ENCODE measurements around the gene NHS. TPM values are rescaled to one million over a fixed set of nuclear protein-coding genes. Genes with fewer than 3 reads are reported as not detected.

NHS gene
- total RNA-seq (10 to 100 TPM; 21.8 to 25.7 TPM), polyA plus RNA-seq (ENCODE audit: insufficient read depth, low read depth, low replicate concordance) (4.8 TPM)
- long read RNA-seq, donor 1 = 0 reads
- long read RNA-seq, donor 2 = 0 reads

GRCh38 chrX:17374619-17375366, at the start of gene NHS:
TSS of gene NHS (plus strand) at chrX:17375200. CDS start at chrX:17375758, 558 bp downstream.
- peak; percentile 80 for DNase-seq
- peak within 1 kb of the TSS; percentile 60 to 74 for H3K4me3 ChIP-seq
- 0% methylated on average over 6 to 29 of the region's 52 CpGs for WGBS, 2 donors
- H3K27me3 ChIP-seq = no peaks in the 10 kb centered on the region
- peak in 2 of 3 experiments; percentile 35 to 42 for TF ChIP-seq CTCF (IDR thresholded peaks at IDR 0.05)
- TF ChIP-seq POLR2A (IDR thresholded peaks at IDR 0.05) = no peak
- peak within 1 kb of the TSS; percentile 76 to 79 for H3K27ac ChIP-seq
- no peaks in the 10 kb centered on the region for H3K4me1 ChIP-seq
- intact Hi-C loops (cut with DNase I; ENCODE audit: low total_unique reads) = loop anchor here (10.0 kb wide), 2 partner anchors 130 to 210 kb away; no protein-coding TSS in a partner anchor
- no peaks in the 10 kb centered on the region for H3K36me3 ChIP-seq (ENCODE audit: low read depth, missing control alignments)
- H3K9me3 ChIP-seq = no peaks in the 10 kb centered on the region

- intact Hi-C loops (cut with DNase I; ENCODE audit: low total_unique reads) = no loop called here
- no peak for TF ChIP-seq POLR2A (IDR thresholded peaks at IDR 0.05)
- TF ChIP-seq CTCF (IDR thresholded peaks at IDR 0.05) = no peak
- Histone ChIP-seq H3K27me3 (no peaks in the 10 kb centered on the region), H3K27ac (no peak overlapping the region), H3K4me1 (no peaks in the 10 kb centered on the region), H3K4me3 (no peak overlapping the region), H3K36me3 (ENCODE audit: low read depth, missing control alignments) (no peaks in the 10 kb centered on the region), H3K9me3 (no peaks in the 10 kb centered on the region)
- WGBS, 2 donors = 80 to 92% methylated on average over 2 of the region's 2 CpGs
- DNase-seq = no peak
Measured at GRCh38 chrX:17328837-17329236, 46.2 kb upstream of the NHS start.

- no peak for TF ChIP-seq CTCF (IDR thresholded peaks at IDR 0.05)
- TF ChIP-seq POLR2A (IDR thresholded peaks at IDR 0.05) = no peak
- Histone ChIP-seq H3K4me3 (no peak overlapping the region), H3K36me3 (ENCODE audit: low read depth, missing control alignments) (no peaks in the 10 kb centered on the region), H3K4me1 (no peaks in the 10 kb centered on the region), H3K27ac (no peak overlapping the region), H3K27me3 (no peaks in the 10 kb centered on the region), H3K9me3 (no peaks in the 10 kb centered on the region)
- DNase-seq = no peak
- intact Hi-C loops (cut with DNase I; ENCODE audit: low total_unique reads) = no loop called here
Measured at GRCh38 chrX:17336377-17336776, 38.6 kb upstream of the NHS start.

GRCh38 chrX:17355976-17356375, 19.0 kb upstream of the NHS start:
- WGBS, 2 donors = 92 to 100% methylated on average over 1 to 4 of the region's 4 CpGs
- no peak overlapping the region for H3K27ac ChIP-seq
- H3K27me3 ChIP-seq = no peaks in the 10 kb centered on the region
- H3K9me3 ChIP-seq = no peaks in the 10 kb centered on the region
- H3K4me3 ChIP-seq = no peak overlapping the region
- no peaks in the 10 kb centered on the region for H3K36me3 ChIP-seq (ENCODE audit: low read depth, missing control alignments)
- intact Hi-C loops (cut with DNase I; ENCODE audit: low total_unique reads) = no loop called here
- DNase-seq = no peak
- no peaks in the 10 kb centered on the region for H3K4me1 ChIP-seq
- no peak for TF ChIP-seq POLR2A (IDR thresholded peaks at IDR 0.05)
- no peak for TF ChIP-seq CTCF (IDR thresholded peaks at IDR 0.05)

- Histone ChIP-seq H3K4me1 (no peaks in the 10 kb centered on the region), H3K27ac (peak overlapping the region in 1 of 2 donors; percentile 50), H3K27me3 (no peaks in the 10 kb centered on the region), H3K36me3 (ENCODE audit: low read depth, missing control alignments) (no peaks in the 10 kb centered on the region), H3K9me3 (no peaks in the 10 kb centered on the region), H3K4me3 (no peak overlapping the region)
- no peak for DNase-seq
- intact Hi-C loops (cut with DNase I; ENCODE audit: low total_unique reads) = no loop called here
- WGBS, 2 donors = 56 to 68% methylated on average over 3 of the region's 3 CpGs
- TF ChIP-seq CTCF (IDR thresholded peaks at IDR 0.05) = no peak
- no peak for TF ChIP-seq POLR2A (IDR thresholded peaks at IDR 0.05)
Measured at GRCh38 chrX:17359500-17359899, 15.5 kb upstream of the NHS start.
